Measurements from ENCODE around the gene RNLS.
"Not testable (repeated sequence)": the region's sequence is repeated elsewhere in the genome, so short reads cannot be mapped to it uniquely, and the experiment has no call there.

RNLS gene

DNA sequence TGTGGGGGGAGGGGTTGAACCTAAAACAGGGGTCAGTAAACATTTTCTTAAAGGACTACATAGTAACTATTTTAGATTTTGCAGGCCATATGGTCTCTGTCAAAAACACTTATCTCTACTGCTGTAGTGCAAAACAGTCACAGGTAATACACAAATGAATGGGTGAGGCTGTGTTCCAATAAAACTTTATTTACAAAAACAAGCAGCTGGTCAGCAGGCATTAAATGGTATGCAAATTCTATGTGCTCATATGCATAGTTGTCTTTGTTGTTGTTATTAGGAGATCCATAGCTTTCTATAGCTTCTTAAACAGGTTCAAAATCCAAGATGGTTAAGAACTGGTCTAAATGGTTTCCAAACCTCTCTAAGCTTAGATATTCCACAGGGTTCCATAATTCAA lies 302.6 kb downstream of the RNLS start:
- TF ChIP-seq, protein P1, sequence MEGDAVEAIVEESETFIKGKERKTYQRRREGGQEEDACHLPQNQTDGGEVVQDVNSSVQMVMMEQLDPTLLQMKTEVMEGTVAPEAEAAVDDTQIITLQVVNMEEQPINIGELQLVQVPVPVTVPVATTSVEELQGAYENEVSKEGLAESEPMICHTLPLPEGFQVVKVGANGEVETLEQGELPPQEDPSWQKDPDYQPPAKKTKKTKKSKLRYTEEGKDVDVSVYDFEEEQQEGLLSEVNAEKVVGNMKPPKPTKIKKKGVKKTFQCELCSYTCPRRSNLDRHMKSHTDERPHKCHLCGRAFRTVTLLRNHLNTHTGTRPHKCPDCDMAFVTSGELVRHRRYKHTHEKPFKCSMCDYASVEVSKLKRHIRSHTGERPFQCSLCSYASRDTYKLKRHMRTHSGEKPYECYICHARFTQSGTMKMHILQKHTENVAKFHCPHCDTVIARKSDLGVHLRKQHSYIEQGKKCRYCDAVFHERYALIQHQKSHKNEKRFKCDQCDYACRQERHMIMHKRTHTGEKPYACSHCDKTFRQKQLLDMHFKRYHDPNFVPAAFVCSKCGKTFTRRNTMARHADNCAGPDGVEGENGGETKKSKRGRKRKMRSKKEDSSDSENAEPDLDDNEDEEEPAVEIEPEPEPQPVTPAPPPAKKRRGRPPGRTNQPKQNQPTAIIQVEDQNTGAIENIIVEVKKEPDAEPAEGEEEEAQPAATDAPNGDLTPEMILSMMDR (IDR thresholded peaks at IDR 0.05; ENCODE audit: low read depth, low read length): no peak
- no peak overlapping the region for H3K4me3 ChIP-seq (replicated peaks in 1 of 2; ENCODE audit: low read depth in 2 of 2, low read length in 2 of 2)
- no peak for DNase-seq (ENCODE audit: low read depth in 2 of 2)

DNA sequence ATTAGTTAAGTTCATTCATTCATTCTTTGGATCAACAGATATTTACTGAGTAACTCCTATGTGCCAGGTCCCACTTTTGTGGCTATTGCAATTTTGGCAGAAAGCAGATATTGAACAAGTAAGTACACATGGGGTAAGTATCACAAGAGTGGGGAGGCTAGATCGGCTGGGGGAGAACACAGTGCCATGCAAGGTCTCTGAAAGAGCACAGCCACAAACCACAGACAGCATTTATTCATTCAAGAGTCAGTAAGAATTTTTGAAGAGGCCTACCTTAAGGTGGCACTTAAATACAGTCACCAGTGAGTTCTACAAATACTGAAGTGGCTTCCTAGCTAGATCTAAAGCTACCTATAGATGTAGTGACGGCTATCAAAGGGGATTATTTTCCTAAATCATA lies 304.2 kb downstream of the RNLS start:
- DNase-seq (ENCODE audit: low read depth in 2 of 2): no peak
- no peak overlapping the region for H3K4me3 ChIP-seq (replicated peaks in 1 of 2; ENCODE audit: low read depth in 2 of 2, low read length in 2 of 2)
- TF ChIP-seq, protein P1 (IDR thresholded peaks at IDR 0.05; ENCODE audit: low read depth, low read length): no peak

DNA sequence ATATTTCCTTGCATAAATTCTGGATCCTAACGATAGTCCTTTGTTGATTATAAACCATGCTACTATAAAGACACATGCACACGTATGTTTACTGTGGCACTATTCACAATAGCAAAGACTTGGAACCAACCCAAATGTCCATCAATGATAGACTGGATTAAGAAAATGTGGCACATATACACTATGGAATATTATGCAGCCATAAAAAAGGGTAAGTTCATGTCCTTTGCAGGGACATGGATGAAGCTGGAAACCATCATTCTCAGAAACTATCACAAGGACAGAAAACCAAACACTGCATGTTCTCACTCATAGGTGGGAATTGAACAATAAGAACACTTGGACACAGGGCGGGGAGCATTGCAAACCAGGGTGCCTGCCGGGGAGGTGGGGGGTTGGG lies 306.2 kb downstream of the RNLS start:
- DNase-seq (ENCODE audit: low read depth in 2 of 2); H3K4me3 ChIP-seq (replicated peaks in 1 of 2; ENCODE audit: low read depth in 2 of 2, low read length in 2 of 2): not testable (repeated sequence)

DNA sequence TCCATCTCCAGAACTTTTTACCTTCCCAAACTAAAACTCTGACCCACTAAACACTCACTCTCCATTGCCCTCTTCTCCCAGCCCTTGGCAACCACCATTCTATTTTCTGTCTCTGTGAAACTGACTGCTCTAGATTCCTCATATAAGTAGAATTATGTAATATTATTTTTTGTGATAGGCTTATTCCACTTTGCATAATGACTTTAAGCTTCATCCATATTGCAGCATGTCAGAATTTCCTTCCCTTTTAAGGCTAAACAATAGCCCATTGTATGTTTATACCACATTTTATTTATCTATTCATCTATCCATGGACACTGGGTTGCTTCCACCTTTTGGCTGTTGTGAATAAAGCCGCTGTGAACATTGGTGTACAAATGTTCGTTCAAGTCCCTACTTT lies 308.8 kb downstream of the RNLS start:
- H3K4me3 ChIP-seq (replicated peaks in 1 of 2; ENCODE audit: low read depth in 2 of 2, low read length in 2 of 2): no peak overlapping the region
- DNase-seq (ENCODE audit: low read depth in 2 of 2): no peak
- TF ChIP-seq, protein P1 (IDR thresholded peaks at IDR 0.05; ENCODE audit: low read depth, low read length): no peak

DNA sequence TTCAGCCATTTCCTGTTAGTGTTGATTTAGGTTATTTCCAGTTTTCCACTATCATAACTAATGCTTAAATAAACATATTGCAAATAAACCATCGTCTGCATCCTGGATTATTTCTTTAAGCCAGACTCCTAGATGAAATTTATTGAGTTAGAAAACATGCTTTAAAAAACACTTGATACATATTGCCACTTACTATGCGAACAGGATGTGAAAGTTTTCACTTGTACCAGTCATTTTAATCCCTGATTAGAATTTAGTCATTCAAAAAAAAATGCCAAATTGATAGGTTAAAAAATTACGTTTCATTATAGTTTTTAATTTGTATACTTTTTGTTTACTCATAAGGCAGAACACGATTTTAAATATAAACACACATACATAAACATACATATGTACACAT lies 309.6 kb downstream of the RNLS start:
- DNase-seq (ENCODE audit: low read depth in 2 of 2): no peak
- TF ChIP-seq, protein P1 (IDR thresholded peaks at IDR 0.05; ENCODE audit: low read depth, low read length): no peak
- no peak overlapping the region for H3K4me3 ChIP-seq (replicated peaks in 1 of 2; ENCODE audit: low read depth in 2 of 2, low read length in 2 of 2)

DNA sequence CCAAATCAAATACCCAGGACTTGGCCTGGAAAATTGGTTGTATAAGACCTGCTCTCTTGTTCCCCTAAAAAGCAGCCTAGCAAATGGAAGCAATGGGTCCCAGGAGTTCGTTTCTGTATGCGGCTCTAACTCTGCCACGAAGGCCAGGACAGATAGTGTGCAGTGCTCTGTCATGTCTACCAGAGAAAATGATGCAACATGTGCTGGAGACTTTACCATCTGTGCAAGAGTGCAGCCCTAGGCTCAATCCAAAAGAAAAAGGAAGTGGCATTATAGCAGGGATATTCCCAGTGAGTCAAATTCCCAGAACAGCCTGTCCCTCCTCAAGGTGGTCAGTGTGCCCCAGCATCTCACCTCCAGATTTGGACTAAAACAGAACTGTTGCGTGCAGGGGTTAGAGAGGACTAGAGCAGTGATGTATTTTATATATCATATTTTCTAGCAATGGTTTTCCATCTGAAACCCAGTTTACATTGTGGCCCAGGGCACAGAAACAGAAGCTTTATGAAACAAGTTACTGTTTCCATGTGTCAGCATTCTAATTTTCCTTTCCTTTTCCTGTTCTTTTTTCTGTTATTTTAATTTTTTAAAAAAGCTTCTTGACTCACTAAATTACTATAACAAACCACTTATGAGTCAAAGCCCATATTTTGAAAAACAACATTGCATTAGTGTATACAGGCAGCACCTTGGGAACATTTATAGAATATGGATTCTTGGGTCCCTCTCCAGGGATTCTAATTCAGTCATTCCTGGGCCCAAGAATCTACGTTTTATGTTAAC lies 311.2 kb downstream of the RNLS start:
- no peak overlapping the region for H3K4me3 ChIP-seq (replicated peaks in 1 of 2; ENCODE audit: low read depth in 2 of 2, low read length in 2 of 2)
- peak; percentile 45 to 64 for DNase-seq (ENCODE audit: low read depth in 2 of 2)

DNA sequence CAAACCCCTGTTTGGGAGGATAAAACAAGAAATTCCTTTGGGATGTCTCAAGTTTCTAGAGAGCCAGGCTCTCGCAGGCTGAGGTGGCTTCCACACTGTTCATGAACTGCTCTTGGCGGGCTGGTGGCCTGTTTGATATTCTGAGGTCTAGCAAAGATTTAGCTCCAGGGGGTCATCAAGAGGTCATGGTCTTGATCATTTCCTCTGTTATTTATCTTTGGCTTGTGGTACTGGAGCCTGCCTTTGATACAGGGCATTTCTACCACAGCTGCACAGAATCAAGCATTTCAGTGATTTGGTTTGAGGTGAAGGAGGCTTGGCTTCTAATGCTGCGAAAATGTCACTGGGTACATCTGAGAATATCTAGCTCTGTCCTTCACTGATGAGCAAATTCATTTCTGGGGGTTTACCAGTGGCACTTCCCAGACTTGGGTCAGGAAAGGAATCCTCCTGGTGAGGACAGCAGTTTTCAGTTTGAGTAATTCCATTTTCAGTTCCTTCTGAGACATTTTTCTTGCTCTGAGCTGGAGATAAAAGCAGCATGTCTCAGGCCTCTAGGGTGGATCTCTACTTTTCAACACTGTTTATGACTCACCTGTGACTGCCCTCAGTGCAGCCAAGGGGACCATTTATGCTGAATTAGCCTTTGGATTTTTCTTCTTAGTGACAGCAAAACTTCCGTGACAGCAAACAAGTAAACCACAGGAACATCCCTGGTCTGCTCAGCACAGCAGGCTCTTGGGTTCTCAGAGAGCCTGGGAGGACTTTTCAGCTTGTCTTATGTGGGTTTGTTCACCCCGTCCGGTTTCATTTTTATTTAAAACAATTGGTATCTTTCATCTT lies 312.0 kb downstream of the RNLS start:
- TF ChIP-seq, protein P1 (IDR thresholded peaks at IDR 0.05; ENCODE audit: low read depth, low read length): no peak
- no peak overlapping the region for H3K4me3 ChIP-seq (replicated peaks in 1 of 2; ENCODE audit: low read depth in 2 of 2, low read length in 2 of 2)
- peak; percentile 61 to 71 for DNase-seq (ENCODE audit: low read depth in 2 of 2)

More for the DNA sequence above, 311.2 kb downstream of the RNLS start:
- TF ChIP-seq, protein P1 (IDR thresholded peaks at IDR 0.05; ENCODE audit: low read depth, low read length): no peak
